ENCODE results near the gene SFSWAP.

The SFSWAP gene

DNA sequence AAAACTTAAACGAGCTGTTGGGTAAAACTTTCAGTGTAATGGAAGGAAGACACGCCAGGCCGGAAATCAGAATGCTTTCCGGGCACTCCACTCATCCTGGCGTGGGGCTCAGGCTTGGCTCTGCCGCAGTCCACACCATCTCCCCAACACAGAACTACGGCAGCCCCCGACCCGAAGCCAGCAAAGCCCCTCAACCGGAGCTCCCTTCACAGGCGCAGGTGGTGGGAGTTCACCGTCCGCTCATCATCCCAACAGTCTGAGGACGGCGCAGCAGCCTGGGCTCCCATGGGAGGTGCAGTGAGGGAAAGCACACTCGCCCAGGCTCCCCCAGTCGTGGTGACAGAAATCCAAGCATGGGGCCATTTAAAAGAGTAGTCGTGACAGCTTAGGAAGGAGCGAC is 106.4 kb downstream of the SFSWAP start:
- DNase-seq (ENCODE audit: low spot score), result no peak

DNA sequence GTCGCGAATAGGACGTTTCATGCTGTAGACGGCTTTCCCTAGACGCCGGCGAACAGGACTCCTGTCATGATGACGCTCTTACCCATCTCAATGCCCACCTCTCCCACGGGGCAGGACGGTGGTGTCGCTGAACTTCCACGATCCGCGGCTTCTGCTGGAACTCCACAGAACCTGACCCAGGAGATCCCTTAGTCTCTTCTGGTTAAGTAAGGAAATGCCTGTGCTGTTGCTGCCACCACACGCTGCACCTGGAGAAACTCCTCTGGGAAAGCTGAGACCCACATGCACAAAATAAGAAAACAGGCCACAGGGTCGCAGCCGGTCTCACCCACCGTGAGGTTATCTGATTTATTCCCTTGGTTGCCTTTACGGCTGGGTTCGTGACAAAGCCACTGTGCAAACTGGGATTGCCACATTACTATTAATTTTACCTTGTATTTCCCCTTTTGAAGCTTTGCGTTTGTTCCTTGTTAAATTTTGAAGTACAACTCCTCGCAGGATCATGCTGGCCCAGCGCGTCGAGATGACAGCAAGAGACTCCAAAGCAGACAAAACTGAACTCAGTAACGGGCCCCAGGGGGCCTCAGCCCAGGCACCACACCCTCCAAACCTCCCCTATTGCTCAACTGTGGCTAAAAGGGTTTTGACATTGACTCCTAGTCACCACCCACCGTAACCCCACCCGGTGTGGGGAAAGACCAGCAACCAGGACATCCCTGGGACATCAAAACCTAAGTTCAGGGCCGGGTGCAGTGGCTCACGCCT is 108.1 kb downstream of the SFSWAP start:
- DNase-seq (ENCODE audit: low spot score), result no peak

DNA sequence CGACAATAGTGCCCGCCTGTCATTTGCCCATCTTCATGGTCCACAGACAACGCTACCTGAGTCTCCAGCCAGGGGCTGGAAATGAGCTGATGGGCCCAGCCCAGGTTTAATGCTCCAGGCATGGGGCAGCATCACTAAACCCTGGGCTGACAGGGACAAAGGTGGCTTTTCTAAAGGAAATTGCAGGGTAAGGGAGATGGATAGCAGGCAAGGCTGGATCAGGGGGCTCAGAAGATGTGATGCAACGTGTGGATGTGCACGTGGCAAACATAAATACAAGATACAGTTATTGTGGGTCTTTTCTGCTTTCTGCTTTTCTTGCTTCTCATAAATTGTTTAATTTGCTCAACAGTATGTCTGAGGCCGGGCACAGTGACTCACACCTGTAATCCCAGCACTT is 113.6 kb downstream of the SFSWAP start:
- DNase-seq (ENCODE audit: low spot score), result no peak

DNA sequence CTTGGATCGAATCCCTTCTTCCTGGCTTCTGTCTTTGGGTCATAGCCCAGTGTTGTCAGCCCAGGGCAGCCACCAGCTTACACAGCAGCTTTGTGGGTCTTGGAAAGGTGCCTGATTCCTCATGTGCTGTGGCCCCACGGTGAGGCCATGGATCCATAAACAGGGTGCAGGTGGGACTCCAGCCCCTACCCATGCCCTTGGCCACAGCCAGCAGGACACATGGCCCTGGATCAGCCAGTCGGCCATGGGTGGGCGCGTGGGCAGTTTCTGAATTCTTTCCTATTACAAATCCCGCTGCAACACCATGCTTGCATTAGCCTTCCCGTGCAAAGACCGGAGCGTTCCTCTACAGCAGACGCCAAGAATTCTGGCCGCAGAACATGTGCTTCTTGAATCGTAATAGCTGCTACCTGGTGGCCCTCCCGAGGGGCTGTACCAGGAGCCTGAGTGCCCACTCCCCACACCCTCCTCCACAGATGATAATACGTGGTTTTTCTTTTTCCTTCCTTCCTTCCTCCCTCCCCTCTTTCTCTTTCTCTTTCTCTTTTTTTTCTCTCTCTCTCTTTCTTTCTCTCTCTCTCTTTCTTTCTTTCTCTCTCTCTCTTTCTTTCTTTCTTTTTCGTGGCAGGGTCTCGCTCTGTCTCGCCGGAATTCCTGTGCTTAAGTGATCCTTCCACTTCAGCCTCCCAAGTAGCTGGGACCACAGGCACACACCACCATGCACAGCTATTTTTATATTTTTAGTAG is 114.4 kb downstream of the SFSWAP start:
- no peak for DNase-seq (ENCODE audit: low spot score)

DNA sequence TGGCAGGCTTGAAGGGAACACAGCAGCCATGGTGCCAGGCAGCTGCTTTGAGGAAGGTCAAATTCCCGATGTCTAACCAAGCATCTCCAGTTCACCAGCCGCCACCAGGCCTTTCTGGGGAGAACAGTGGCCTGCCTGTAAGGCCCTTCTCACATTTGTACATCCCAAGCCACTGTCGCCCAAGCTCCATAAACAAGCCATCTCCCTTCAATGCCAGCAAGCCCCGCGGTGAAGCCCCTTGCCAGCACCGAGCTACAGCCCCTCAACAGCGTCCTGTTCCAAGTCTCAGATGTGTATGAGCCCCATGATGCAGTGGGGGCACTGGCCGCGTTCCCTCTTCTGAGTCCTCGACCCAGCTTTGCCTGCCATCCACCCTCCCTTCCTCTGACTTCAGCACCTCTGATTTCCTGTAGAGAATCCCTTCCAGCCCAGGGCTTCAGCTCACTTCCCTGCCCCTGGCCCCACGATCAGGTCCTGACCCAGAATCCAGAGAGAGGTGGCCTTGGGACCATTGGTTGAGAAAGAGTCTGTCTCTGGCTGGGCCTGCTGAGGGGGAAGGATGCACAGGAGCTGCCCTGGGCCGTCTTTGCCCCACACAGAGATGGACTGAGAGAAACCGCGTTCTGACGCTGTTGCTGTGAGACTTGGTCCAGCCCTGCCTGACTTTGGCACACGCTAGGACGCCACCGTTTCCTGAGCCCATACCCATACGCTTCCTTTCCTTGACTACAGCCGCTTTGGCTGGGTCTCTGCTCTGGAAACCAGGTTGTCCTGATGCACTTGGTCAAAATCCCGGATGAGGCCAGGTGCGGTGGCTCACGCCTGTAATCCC is 115.4 kb downstream of the SFSWAP start:
- DNase-seq (ENCODE audit: low spot score), result no peak

DNA sequence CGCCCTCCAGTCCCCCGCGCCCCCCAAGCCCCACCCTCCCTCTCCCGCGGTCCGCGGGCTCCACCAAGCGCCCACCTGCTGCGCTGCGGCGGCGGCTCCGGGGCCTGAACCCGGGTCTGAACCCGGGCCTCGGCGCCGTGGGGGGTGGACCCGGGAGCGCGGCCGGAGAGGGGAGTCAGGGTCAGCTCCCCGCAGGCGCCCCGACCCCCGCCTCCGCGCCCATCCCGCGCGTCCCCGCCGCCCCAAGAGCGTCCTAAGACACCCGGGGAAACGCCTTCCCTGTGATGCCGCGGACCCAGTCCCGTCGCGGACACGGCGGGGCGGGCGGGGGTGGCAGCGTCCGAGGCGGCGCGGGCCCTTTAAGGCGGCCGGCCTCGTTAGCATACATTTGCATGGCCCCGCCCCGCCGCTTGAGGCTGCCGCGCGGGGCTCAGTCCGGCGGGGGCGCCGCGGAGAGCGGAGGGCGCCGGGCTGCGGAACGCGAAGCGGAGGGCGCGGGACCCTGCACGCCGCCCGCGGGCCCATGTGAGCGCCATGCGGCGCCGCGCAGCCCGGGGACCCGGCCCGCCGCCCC is 117.2 kb downstream of the SFSWAP start, which contains the start of gene MMP17:
Gene MMP17 (plus strand): TSS at position 433 of the 574 bp plus-strand sequence. CDS start 102 bp downstream, at position 535.
- DNase-seq (ENCODE audit: low spot score), result peak; percentile 46

DNA sequence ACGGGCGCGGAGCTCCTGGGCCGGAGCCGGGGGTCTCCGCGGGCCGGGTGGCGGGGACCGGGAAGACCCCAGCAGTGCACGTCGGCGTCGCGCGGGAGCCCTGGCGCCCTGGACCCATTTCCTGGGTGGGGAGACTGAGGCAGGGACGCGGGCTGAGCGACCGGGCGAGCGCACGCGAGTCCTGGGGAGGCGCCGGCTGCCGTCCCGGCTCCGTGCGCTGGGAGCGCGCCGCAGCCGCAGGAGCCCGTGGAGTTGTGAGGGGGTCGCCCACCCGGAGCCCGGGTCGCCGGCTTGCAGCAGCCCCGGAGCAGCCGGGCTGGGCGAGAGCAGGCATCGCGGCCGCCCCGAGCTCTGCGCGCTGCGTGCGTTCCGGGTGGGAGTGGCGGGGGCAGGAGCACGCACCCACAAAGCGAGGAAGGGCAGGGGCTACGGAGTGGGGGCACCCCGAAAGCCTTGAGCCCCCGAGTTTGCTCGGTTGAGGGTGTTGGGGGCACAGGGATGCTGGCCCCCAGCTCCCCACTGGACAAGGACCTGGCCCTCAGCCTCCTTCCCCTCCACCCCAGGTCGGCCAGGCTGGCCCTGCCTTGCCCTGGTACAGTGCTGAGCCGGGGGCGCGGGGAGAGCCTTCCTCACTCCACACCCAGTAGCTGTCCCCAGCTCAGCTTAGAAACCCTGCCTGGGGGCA is 117.9 kb downstream of the SFSWAP start:
- DNase-seq (ENCODE audit: low spot score), result peak; percentile 44

DNA sequence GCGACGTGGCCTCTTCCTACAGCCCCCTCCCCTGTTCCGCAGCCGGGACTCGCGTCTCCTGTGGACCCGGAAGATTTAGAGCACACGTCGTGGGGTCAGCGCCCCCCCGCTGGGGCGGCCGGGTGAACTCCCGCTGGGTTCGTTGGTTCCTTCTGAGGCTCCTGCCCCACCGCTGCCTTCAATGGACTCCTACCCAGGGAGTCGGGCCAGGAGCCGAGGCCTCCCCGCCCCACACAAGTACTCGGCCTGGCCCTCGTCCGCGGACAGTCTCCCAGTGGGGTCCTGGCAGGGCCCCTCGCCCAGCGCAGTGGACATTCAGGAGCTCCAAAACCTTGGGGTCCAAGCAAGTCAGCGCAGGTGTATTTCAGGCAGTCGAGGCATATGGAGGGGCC is 118.5 kb downstream of the SFSWAP start:
- DNase-seq (ENCODE audit: low spot score), result no peak

DNA sequence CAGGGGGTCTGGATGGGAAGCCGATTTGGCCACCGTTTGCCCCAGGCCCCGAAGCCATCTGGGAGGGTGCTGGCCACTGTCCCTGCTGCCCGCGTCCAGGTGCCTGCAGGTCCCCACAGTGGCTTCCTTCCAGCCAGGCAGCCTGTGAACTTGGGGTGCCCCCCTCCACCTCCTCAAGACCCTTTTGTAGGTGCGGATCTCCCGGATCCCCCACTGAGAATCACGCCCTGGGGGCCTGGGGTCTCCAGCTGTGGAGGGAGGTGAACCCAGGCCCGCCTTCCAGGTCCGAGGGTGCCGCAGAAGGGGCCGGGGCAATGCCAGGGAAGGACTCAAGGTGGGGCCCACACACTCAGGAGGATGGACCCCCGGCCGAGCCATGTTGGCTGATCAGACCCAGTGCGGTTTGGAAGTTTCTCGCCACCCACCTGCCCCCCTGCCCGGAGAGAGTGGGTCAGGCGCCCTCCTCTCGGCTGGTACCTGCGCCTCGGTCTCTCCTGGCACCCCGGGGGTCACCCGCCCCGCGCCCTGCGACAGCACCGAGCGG is 119.0 kb downstream of the SFSWAP start:
- DNase-seq (ENCODE audit: low spot score), result no peak

DNA sequence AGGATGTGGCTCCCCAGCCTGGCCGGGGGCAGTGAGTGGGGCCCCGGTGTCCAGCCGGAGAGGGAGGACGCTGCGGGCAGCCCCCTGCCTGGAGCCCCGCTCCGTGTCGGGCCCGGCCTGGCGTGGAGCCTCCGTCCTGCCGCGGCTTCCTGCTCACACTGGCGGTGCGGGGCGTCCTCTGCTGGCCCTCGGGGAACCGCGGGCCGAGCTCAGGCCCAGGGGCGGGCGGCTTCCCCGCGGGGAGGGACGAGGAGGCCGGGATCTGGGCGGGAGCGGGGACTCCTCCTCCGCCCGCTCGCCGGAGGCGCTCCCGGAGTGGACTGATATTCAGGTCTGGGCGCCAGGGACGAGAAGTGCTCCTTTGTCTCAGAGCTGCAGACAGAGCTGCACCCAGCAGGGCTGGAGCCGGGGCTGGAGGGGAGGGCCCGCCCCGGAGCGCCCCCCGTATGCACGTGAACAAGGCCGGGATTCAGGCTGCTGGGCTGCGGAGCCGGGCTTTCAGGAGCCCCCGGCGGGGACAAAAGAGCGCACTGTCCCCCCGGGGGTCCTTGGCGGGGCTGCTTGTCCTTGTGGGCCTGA is 119.5 kb downstream of the SFSWAP start:
- peak; percentile 67 for DNase-seq (ENCODE audit: low spot score)

DNA sequence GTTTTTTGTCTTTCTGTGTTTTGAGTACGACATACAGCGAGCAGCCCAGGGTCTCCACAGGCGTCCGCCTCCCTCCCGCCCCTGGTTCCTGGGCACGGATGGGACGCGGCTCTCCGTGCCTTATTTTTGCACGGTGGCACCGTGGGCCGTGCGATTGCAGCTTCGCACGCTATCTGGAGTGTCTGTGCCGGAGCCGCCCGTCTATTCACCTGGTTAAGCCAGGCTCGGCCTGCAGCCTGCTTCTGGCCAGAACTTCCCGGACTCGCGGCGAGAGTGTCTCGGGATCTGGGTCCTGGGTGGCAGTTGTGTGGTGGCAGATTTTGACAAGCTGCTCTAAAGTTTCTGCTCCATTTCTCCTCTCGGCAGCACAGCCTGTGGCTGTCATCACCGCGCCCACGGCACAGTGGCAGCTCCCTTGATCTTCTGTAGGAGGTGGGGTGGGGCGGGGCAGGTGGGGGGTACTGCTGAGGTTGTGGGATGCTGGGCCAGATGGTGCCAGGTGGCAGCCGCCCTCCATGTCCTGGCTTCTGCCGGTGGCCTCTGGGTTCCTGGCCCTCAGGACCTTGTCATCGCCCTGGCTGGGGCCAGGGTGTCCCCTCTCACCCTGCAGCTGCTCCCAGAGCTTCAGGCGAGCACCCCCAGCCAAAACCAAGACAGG is 120.2 kb downstream of the SFSWAP start:
- no peak for DNase-seq (ENCODE audit: low spot score)

DNA sequence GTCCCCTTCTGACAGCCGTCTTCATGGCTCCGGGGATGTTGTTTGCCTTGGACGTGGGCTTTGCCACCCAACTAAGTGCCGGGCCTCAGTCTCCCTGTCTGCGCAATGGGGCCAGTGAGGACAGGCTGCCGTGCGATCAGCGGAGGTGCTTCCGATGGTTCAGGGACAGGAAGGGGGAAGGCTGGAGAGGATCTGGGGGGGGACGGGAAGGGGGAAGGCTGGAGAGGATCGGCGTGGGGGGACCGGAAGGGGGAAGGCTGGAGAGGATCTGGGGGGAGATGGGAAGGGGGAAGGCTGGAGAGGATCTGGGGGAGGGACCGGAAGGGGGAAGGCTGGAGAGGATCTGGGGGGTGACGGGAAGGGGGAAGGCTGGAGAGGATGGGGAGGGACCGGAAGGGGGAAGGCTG is 120.7 kb downstream of the SFSWAP start:
- no peak for DNase-seq (ENCODE audit: low spot score)

DNA sequence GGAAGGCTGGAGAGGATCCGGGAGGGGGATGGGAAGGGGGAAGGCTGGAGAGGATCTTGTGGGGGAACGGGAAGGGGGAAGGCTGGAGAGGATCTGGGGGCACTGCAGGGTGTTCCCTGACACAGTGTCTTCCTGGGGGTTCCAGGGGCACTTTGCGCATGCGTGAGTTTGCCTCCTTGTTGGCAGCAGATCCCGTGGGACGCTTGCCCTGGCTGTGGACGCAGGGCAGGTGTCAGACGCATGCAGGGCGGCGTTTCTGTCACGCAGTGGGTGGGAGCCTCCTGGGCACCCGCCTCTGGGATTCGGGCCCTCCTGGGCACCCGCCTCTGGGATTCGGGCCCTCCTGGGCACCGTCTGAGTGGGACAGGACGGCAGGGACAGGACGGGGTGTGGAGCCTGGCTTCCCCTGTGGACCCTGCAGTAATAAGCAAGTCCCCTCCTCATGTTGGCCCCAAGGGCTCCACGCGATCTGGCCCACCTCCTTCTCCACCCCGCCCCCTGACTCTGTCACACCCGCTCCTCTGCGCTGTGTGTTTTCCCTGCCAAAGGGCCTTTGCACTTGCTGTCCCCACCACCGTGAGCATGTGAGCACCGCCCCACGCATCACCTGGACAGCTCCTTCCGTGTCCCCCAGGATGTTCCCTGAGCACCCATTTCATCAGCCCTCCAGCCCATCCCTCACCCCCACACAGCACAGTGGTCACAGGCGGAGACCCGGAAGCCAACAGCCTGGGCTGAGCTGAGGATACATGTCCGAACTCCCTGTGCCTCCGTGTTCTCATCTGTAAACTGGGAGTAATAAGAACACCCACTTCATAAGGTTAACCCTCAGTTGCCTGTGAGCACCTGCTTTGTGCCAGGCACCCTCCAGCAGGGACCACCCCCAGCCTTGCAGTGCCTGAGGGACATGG is 121.7 kb downstream of the SFSWAP start:
- DNase-seq (ENCODE audit: low spot score), result no peak

DNA sequence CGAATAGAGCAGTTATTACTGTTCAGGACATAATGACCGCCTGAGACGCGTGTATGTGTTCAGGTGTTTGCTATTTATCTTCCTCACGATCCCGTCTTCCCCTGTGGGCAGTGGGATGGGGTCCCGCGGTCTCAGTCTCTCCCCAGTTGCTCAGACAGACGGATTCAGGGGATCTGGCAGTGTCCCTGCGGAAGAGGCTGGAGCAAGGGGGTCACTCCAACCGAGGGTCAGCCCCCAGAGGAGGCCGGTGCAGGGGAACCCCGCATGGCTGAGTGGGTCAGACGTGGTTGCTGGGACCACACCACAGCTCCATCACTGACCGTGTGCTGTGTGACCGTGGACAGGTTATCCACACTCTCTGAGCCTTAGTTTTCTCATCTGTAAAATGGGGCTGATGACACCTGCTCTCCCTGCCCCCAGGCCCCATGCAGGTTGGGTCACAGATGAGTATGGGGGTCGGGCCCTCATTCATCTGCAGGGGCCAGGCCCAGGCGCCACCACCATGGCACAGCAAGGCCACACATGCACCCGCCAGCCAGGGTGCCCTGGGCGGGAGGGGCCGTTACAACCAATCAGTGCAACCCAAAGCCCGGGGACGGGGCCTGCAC is 122.5 kb downstream of the SFSWAP start:
- DNase-seq (ENCODE audit: low spot score), result no peak

DNA sequence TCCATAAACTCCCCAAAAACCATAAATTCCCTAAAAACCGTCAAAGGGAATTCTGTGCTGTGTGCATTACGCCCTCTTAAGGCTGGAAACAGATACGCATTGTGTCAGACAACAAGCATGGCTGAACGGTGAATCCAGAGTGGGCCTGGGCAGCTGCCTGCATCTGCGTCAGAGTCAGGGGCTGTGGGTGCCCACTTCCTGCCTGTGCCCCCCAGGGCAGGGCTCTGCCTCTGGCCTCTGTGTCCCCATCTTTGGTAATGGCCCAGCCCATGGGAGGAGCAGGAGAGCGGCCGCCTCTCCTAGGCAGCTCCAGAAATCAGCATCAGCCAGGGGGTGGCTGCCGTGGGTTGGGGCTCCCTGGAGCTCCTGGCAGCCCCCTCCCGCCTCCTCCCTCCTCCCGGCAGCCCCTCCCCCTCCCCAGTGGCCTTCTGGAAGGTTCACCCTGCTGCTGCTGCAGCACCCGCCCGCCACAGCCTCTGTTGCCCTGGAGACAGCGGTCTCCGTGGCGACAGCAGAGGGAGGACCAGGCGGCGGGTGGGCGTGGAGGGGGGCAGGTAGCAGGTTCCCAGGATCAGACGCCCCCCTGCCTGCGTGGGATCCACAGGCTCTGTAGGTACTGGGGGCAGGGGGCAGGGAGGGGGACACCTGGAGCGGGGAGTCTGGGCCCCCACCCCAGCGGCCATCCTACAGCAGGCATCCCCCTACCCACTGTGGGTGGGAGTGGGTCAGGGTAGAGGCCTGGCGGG is 123.2 kb downstream of the SFSWAP start:
- peak; percentile 63 for DNase-seq (ENCODE audit: low spot score)

DNA sequence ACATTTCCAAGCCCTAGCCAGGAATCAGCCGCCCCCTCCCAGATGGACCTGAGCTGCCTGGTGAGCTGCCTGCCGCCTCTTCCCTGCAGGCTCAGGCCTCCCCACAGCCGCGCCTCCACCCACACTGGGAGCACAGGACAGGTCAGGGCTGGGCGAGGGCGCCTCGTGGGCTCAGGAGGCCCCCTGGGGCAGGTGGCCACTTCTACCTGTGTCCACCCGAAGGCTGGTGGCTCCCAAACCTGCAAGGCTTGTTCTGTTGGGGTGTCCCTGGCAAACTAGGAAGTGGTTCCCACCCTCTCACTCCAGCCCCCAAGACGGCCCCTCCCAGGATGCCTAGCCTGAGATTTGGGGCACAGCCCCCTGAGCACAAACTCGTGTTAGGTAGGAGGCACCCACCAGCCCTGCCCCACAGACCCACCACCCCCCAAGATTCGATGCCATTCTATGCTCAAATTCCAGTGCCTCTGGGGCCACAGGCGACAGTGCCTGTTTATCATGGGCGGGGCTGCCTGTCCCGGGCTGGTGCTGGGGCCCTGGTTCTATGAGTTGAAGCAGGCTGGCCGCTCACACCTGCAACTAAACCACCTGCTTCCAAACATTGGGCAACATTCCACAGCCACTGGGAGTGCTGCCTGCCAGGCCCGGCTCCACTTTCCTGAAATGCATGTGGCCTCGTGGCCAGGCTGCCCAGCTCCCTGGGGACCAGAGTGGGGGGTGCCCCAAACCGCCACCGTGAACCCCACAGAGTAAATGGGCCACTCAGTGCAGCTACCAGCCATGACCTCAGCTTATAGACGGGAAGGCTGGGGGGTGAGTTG is 124.1 kb downstream of the SFSWAP start:
- DNase-seq (ENCODE audit: low spot score), result no peak

DNA sequence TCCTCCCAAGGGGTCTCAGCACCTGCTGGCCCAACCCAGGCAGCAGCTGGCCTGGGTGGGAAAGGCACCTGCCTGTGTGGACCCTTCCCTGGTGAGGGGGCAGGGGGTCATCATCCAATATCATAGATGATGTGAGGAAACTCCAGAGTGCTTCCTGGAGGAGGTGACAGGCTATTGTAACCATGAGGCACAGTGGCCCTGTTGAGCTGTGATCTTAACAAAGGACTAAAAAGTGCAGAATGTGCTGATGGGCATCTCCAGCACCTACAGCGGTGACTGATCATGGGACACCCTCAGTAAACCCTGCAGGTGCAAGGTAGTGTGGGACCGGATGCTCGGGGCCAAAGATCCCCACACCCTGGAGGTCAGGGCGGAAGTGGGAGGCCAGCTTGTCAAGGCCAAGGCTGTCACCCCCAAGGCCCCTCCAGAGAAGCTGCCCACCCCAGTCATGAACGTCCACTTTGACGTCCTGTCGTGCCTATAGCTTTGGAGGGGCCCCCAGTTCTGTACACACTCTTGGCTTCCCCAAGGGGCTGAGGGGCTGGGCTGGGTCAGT is 124.8 kb downstream of the SFSWAP start:
- no peak for DNase-seq (ENCODE audit: low spot score)

Data from HuH-7 (cell line).